GM12874 (cell line): Measurements from ENCODE around the gene SCMH1.

Source experiments
- TF ChIP-seq, protein P1 (sequence below): IDR thresholded peaks from 2 replicates; pipeline ENCODE4 v1.5.1; 2011; ENCODE audit warnings: low read depth, mild to moderate bottlenecking, control low read depth, low read length, moderate library complexity; ENCODE audit not compliant: insufficient read depth

SCMH1 gene

GRCh38 chr1:40980453-40981121 is 261.5 kb downstream of the SCMH1 start:
- TF ChIP-seq, protein P1, sequence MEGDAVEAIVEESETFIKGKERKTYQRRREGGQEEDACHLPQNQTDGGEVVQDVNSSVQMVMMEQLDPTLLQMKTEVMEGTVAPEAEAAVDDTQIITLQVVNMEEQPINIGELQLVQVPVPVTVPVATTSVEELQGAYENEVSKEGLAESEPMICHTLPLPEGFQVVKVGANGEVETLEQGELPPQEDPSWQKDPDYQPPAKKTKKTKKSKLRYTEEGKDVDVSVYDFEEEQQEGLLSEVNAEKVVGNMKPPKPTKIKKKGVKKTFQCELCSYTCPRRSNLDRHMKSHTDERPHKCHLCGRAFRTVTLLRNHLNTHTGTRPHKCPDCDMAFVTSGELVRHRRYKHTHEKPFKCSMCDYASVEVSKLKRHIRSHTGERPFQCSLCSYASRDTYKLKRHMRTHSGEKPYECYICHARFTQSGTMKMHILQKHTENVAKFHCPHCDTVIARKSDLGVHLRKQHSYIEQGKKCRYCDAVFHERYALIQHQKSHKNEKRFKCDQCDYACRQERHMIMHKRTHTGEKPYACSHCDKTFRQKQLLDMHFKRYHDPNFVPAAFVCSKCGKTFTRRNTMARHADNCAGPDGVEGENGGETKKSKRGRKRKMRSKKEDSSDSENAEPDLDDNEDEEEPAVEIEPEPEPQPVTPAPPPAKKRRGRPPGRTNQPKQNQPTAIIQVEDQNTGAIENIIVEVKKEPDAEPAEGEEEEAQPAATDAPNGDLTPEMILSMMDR, result no peak

DNA sequence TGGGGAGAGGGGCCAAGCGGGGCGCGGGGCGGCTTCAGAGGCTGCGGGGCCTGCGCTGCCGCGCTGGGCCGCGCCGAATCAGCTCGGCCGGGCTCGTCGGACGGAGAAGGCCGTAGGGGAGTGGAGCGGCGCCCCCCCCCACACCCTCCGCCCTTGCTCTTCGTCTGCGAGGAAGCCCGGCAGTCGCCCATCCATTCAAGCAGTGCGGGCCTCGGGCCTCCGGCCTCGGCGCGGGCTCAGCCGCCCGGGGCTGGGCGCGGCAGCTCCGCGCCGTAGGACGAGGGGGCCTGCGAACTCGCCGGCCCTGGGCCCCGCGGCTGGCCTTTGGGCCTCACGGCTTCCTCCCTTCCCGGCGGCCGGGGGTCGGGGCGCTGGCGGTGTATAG is 262.0 kb downstream of the SCMH1 start:
- TF ChIP-seq, protein P1, result no peak

DNA sequence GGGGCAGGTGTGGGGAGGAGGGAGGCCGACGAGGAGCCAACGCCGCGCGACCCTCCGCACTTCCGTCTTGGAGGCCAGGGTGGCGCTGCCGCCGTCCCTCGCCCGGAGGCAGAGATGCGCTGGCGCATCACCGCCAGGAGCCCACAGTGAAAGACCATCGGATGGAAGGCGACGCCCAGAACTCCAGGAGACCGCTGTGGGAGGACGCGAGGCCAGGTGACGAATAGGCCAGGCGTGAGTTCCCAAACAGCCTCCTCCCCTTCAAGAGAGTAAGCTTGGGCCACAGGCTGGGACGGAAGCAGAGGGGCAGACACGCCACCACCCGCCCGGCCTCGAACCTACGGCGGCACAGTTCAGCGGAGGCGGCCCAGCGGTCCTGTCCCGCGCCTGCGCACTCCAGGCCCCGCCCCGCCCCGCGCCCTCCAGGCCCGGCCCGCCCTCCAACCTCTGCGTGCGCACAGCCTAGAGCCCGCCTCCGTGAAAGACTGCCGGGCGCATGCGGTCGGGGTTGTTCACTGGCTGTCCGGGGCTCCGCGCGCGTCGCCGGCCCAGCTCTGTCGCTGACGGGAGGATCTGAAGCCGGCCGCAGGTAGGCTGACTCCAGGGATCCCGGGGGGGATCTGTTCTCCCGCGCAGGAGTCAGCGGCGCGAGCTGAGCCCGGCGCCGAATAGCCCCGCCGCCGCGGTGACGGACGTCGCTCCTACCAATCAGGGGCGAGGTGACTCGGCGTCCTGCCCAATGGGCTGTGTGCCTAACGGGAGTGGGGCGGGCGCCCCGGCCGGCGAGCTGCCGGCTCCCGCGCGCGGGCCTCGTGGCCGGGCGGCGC is 262.7 kb downstream of the SCMH1 start, which contains the start of gene CTPS1:
CTPS1 (plus strand) TSS at position 456 of the 827 bp plus-strand sequence. CDS start 3,595 bp downstream, outside the sequence.
- TF ChIP-seq, protein P1, result peak; percentile 52

DNA sequence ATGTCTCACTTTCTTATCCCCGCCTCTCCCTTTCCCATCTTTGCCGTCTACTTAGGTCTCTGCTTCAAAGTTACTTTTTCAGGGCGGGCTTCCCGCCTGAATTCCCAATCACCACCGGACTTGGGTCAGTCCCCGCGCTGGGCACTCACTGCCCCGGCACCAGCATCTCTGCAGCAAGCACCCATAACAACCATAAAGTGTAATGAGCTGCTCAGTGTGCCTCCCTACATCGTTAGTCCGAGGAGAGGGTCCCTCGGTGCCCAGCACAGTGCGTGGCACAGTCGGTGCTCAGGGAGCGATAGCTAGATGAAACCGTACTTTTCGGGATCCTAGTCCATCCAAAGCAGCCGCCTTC is 263.2 kb downstream of the SCMH1 start:
- TF ChIP-seq, protein P1, result no peak

DNA sequence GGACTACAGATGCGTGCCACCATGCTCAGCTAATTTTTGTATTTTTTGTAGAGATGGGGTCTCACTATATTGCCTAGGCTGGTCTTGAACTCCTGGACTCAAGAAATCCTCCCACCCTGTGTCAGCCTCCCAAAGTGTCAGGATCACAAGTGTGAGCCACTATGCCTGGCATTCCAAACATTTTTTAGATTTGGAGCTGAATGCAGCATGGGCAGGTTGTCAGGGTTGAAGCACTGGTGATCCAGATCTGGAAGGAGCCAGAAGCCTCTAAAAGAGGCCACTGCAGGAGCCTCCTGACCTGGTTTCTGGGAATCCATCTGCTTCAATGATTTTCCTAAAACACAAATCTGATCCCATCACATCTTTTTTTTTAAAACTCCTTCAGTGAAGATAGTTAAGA is 264.4 kb downstream of the SCMH1 start:
- TF ChIP-seq, protein P1, result no peak
